NCI-H1694 treated with DMSO at 0.1 percent for 48 hours (cell line): ENCODE measurements around the gene MAPKAP1.

Experiments
- DNase-seq: peaks from one replicate; lab custom pipeline; 2025; lab: John Stamatoyannopoulos, UW

The MAPKAP1 gene

DNA sequence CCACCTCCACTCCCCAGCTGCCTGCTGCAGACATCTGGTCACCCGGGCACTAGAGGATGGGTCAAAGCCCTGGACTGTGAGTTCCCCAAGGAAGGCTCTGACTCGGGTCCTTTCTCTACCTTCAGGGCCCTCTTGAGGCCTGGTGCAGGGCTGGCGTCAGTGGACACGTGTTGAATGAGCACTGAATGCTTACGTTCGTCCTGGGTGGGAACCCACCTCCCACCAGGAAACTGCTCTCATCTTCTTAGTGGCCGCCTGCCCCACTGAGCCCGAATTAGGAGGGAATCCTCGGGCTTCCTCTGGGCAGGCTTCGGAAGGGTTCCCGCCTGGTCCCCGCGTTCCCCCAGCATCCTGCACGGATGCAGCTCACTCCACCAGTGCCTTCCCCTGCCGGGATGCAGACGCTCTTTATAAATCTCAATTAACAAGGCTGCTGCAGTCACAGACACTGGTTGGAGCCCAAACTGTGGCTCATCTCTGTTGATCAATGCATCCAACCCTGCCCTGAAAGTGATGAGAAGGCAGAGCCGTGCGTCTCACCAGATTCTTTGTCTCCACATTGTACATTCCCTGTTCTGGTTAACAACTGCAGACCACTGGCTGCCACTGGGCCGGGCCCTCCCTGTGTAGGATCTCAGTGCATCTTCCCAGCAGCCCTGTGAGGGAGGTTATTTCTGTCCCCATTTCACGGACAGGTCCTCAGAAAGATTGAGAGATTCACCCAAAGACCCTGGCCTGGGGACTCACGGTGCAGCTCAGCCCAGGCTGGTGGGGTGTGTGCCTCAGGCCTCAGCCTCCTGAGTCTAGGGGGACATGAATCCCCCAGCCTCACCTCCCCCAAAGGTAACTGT lies 276.6 kb downstream of the MAPKAP1 start:
- DNase-seq = no peak

DNA sequence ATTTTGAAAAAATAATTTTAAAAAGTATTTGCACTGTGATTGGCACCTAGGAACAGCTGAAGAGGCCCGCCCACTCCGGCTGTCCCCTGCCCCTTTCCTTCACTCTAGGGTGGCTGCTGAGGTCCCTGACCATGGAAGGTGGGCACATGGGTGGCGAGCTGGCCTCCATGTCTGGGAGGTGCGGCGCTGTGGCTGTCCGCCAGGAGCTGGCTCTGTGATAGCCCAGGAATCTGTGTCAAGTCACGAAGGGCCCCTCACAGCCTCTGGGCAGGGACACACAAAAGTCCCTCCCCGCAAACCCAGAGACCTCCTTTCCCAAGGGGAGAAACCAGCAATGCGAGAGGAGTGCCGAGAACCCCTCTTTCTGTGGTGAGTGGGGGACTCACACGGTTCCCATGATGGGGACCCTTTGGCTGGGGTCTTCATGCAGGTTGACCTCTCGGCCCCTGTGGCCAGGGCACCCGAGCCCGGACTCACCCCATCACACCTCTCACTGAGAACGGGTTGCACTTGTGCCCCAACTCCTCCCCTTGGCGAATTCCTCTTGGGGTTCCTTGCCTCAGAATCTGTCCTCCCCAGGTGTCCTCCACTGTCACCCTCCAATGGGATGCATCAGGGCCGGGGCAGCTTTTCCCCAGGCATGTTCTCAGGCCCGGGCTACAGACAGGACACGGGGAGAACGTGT lies 277.4 kb downstream of the MAPKAP1 start:
- no peak for DNase-seq

DNA sequence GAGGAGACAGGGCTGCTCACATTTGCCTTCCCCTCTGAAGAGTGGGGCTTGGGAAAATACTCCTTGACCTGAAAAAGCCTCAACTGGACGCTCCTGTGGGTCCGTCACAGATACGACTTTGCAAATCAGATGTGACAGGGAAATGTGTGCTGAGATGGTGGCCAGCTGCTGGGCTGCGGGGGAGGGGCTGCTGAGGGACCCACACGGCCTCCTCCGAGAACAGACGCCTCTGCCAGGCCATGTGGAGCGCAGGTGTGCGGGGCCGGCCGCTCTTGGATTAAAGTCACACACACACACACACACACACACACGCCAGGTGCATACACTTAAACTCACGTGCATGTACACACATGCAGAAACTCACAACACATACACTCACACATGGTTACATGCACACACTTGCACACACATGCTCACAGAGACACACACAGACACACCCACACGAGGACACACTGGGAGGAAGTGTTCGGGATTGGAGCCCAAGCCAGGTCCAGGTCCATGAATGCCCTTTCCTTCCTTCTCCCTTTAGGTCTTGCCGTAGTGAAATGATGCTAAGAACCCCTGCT lies 278.0 kb downstream of the MAPKAP1 start:
- DNase-seq = no peak

DNA sequence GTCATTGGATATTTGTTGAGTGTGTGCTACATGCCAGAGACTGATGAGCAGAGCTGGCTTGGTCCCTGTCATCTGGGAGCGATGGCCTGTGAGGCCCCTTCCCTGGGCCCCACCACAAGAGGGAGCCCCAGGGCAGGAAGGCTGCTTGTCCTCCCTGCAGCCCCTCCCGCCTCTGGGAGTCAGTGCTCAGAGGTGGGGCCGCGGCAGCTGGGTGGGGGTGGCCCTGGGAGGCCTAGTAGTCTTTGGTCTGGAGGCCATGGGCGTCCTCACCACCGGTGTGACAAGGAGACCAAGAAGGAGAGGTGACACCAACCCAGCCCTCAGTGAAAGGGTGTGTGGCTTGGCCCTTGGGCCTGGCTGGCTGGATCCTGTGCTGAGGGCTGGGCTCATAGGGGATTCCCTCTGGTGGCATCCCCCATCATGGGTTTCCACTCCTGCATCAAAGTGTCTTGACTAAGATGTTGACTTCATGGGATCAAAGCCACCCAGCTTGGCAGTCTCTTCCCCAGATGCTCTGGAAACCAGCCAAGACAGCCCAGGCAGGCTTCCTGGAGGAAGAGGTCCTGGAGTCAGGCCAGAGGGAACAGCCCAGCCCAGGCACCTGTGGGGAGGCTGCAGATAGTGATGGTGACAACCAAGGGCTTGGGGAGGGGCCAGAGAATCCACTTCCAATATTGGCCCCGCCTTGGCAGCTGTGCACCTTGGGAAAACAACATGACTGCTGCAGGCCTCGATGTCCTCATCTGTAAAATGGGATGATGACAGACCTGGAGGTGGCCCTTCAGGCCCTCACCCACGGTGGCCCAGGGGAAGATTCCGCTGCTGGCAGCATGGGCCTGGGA lies 278.7 kb downstream of the MAPKAP1 start:
- DNase-seq = no peak

DNA sequence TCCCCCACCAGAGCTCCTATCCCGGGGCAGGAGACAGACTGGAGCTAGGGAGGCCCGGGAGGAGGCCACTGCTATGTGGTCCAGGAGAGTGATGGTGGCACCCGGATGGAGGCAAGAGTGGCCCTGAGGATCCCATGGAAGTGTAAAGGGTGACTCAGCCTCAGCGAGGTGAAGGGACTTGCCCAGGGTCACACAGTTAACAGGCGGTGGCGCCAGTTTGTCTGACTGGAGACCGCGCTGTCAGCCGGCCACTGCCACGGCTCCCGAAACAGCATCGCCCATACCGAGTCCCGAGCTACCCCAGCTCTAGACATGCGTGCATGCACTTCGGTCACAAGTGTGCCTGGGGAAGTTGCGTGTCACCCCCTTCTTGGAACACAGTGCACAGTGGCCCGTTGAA lies 279.5 kb downstream of the MAPKAP1 start:
- no peak for DNase-seq

DNA sequence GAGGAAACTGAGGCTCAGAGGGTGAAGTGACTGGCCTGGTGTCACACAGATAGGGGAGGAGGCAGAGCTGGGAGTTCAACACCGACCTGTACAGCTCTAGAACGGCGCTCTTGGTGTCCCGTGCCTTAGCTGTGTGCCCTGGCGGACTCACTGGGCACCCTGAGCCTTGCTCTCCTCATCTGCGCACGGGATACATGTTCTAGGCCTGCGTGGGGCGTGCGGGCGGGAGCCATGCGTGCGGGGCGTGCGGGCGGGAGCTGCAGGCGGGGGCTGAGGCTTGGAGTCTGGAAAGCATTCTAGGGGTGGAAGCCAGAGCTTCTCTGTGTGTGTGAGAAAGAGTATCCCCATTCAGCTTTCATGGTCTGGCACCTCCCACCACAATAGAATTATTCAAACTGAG lies 280.1 kb downstream of the MAPKAP1 start:
- DNase-seq = no peak

DNA sequence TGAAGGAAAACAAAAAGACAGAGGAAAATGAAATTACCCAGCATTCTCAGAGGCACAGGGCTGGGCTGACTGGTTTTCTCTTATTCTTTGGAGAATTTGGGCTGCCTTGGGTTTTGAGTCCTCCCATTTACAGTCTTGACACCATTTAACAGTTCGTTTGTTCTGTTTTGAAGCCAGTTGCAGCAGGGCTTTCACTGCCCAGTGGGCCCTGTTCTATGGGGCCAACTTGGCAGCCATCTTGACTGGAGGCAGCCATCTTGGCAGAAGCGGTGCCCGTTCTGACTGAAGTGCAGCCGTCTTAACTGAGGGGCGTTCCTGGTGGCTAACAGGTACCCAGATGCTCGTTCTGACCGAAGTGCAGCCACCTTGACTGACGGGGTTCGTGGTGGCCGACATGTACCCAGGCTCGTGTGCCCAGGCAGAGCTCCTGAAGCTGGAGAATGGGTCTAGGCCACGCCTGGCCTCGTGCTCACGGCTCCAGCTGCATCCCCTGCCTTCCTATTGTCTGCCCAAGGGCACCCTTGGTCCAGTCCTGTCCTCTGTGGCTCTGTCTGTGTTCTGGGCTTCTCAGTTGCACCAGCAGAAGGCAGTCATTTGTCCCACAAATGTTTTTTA lies 281.0 kb downstream of the MAPKAP1 start:
- DNase-seq = no peak

DNA sequence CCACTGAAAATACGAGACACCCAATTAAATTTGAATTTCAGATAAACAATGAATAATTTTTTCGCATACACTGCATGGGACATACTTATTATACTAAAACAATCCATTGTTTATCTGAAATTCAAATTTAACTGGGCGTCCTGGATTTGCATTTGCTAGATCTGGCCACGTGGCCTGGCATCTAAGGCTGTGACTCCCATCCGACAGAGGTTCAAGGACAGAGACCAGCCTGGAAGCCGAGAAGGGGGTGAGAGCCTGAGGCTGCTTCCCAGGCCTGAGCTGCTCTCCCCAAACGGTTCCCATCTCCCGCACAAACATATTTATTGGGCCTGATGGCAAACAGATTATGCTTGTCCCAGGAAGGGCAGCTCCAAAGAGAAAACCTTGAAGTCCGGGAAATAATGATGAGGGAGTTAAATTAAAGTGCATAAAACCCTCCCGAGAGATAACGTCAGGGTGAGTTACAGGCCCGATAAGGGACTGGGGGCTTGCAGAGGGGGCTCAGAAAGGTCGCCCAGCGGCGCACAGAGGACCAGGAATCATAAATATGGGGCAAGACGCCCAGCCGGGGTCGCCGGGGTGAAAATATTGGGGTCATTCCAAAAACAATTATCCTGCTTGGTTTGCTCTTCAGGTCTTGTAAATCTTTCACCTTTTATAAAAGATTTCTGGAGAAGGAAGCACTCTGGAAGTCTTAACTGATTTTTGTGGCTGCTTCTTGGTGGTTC lies 281.7 kb downstream of the MAPKAP1 start:
- no peak for DNase-seq

DNA sequence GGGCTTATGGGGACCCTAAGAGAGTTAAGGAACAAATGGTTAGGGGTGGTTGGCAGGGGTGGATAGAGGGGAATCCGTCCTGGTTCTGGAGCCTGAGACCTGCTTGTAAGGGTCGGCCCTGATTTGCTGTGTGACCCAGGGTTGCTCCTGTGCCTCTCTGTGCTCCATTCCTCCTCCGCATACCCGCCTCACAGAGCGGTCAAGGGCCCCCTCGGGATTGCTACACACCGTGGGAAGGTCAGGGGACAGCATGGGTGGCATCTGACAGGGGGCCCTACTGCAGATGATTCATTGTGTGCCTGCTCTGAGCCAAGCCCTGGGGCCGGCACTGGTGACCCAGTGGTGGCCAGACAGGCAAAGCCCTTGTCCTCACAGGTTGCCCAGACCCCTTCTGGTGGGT lies 283.0 kb downstream of the MAPKAP1 start:
- no peak for DNase-seq

DNA sequence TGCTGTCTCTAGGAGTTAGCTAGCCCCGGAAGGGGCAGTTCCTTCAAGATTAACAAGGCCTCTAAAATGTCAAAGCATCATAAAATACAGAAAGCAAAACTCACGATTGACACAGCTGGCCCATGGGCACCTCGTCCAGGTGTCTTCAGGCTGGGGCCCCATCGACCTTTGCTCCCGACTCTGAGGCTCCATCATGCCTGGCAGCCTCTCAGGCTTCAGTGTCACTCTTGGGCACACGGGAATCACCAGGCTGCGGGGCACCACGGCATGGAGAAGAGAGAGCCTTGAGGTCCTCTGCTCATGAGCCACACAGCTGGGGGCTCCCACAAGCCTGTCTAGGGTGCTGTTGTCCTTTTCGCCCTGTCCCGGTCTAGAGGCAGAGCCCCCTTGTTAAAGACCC lies 284.2 kb downstream of the MAPKAP1 start:
- no peak for DNase-seq

DNA sequence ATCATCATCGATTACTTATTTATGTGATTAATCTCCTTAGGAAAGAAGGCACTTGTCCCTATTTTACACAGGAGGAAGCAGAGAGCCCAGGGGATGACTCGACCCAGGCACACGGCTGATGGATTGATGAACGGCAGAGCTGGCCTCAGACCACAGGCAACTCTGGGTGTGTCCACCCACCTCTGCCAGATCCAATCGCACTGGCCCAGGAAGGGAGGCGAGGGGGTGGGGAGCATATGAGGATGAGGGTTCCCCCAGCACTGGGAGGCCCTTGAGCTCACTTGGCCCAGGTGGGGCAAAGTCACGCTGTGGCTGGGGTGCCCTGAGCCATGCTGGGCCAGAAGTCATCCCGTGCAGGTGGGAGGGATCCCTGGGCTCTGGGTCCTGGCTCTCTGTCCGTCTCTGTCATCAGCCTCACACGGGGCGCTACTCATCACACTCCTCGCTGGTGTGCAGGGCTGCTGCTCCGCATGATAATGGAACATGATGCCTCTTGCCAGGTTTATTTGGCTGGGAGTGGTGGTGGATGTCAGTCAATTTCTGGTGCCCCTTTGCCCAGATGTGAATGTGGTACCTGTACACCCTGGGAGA lies 285.3 kb downstream of the MAPKAP1 start:
- DNase-seq = no peak

DNA sequence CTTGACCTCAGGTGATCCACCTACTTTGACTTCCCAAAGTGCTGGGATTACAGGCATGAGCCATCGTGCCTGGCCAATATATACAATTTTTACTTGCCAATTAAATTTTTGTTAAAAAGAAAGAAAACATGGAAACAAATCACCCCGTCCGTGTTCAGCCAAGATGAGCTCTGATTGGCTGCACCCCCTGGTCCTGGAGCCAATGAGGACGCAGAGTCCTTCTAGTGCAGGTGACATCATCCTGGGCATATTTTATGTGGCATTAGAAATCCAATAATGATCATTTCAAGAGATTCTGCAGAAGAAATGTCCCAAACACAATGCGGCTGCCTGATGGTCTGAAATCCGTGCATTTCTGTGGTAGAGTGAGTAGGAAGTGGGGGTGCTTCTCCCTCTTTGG lies 285.8 kb downstream of the MAPKAP1 start:
- DNase-seq = no peak

DNA sequence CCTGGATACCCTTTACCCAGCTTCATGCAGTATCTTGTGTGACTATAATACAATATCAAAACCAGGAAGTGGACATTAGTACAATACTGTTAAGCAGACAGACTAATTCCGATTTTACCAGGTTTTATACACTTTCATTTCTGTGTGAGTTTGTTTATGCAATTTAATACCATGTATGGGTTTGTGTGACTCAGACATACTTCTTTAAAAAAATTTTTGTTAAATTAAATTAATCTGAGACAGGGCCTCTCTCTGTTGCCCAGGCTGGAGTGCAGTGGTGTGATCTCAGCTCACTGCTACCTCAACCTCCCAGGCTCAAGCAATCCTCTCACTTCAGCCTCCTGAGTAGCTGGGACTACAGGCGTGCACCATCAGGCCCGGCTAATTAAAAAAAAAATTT lies 288.6 kb downstream of the MAPKAP1 start:
- DNase-seq = no peak

DNA sequence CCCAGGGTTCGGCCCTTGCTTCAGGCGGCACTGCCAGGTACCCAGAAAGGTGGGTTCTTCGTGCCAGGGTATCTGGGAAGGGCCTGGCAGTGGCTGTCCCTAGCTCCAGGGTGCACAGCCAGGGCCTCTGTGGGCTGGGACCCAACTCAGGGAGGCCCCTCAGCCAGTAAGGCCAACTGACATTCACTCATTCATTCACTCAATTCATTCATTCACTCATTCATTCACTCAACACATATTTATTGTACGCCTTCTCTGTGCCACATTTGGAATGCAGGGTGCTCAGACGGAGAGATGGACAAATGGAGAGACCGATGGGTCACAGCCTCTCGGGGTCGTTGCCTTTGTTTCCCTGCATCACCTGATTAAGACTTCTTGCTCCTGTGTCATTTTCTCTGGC lies 290.5 kb downstream of the MAPKAP1 start:
- no peak for DNase-seq

DNA sequence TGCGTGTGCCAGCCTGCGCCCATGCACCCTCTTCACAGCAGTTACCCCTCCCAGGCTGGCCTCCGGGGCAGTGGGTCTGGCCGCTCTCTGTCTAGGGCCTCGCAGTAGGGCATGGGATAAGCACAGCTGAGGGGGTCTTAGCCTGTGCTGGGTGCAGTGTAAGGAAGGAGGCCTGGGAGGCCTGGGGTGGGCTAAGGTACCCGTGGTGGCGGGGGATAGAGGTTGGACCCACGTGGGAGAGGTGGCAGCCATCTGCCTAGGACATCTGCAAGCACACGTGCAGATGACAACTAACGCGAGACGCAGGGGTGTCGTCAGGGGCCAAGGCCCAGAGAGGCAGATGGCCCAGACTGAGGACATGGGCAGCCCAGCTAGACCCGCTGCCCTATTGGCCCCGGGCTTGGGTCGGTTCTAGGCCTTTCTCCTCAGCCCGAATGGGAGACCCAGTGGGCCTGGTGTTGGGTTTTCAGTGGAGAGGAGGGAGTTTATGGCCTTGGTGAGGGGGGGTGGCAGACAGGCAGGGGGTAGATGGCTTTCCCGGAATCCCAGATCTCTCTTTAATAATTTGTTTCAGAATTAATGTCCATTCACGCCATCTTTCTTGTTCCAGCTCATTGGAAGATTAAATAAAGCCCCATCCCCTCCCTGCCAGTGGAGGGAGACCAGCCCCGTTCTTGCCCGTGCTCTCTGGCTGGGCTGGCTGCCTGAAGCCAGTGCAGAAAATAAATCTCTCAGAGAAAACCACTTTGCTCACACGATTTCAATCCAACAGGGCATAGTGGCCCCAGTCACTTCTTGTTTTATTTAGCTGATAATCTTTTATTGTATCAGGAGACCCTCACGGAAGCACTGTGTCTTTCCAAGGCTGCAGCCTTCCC lies 291.2 kb downstream of the MAPKAP1 start:
- no peak for DNase-seq

DNA sequence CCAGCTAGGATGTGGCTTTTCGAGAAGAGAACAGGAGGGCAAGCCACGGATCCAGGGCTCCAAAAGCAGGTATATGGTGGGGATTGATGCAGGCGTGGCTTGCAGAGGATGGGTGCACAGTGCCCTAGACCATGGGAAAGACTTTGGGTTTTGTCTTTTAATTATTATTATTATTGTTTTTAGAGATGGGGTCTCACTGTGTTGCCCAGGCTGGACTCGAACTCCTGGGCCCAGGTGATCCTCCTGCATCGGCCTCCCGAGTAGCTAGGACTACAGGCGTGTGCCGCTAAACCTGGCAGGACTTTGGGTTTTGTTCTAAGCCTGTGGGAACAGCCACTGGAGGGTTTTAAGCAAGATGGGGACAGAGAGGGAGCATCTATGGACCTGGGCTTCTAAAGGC lies 293.4 kb downstream of the MAPKAP1 start:
- no peak for DNase-seq

DNA sequence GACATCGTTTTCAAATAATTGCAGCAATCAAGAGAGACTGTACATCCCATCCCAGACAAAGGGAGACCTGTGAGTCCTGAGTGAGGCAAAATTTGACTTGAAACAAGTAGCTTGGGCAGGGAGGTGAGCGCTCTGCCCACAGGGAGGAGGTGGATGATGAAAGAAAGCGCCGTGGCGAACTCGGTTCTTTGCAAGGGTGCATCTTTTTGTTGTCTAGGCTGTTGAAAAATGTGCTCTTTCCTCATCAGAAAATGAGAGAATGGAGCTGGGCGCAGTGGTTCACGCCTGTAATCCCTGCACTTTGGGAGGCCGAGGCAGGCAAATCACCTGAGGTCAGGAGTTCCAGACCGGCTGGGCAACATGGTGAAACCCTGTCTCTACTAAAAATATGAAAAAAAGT lies 294.8 kb downstream of the MAPKAP1 start:
- DNase-seq = no peak

DNA sequence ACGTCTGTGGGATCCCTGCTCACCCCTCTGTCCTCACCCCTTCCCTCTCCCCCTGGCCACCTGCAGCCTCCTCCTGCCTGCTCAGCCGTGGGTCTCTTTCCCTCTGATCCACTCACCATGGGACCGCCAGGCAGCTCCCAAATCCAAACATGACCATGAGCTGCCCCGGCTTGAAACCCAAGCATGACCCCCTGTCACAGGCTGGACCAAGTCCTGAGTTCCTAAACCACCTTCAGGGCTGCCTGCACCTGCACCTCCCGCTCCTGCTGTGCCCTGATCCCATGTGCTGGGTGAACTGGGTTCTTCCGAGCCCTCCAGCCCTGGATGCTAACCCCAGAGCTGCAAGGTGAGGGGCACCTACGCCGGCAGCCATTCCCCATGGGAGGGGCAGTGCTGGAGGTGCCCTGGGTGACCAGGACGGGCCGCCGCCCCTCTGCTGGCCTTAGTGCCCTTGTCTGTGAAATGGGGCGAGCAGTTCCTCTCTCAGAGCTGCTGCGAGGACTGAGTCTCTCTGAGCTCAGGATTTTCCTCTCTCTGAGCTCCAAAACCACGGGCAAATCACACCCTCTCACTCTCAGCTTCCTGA lies 295.7 kb downstream of the MAPKAP1 start:
- DNase-seq = no peak

DNA sequence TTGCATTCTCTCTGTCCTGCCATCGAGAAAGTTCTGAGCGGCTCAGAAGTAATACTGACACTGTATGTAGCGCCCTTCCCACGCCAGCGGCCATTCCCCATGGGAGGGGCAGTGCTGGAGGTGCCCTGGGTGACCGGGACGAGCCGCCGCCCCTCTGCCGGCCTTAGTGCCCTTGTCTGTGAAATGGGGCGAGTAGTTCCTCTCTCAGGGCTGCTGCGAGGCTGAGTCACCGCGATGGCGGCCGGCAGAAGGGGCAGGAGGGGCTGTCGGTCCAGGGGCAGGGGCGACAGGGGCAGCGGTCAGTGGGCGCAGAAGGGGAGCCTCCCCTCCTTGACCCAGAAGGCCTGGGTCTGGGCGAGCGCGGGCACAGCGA lies 296.5 kb downstream of the MAPKAP1 start:
- no peak for DNase-seq
